Measurements from ENCODE around the gene CA10.

The CA10 gene

GRCh38 chr17:51731941-51732722 lies 426.4 kb downstream of the CA10 start:
- H4K20me1 ChIP-seq: no peaks in the 10 kb centered on the region
- no peak overlapping the region for H3K9ac ChIP-seq
- no peak overlapping the region for H3K4me2 ChIP-seq
- no peaks in the 10 kb centered on the region for H3K27me3 ChIP-seq
- TF ChIP-seq Cebpa-rat (IDR thresholded peaks at IDR 0.05): no peak
- H3K27ac ChIP-seq: no peak overlapping the region
- H3K36me3 ChIP-seq: no peaks in the 10 kb centered on the region
- no peaks in the 10 kb centered on the region for H3K4me1 ChIP-seq
- H3K9me3 ChIP-seq (replicated peaks in 1 of 11): no peaks in the 10 kb centered on the region
- no peak overlapping the region for H3K4me3 ChIP-seq

GRCh38 chr17:51730303-51731050 lies 428.0 kb downstream of the CA10 start:
- H4K20me1 ChIP-seq: no peaks in the 10 kb centered on the region
- no peaks in the 10 kb centered on the region for H3K36me3 ChIP-seq
- H3K4me2 ChIP-seq: no peak overlapping the region
- H3K27me3 ChIP-seq: no peaks in the 10 kb centered on the region
- H3K9me3 ChIP-seq (replicated peaks in 1 of 11): no peaks in the 10 kb centered on the region
- TF ChIP-seq Cebpa-rat (IDR thresholded peaks at IDR 0.05): no peak
- H3K4me3 ChIP-seq: no peak overlapping the region
- H3K27ac ChIP-seq: no peak overlapping the region
- H3K9ac ChIP-seq: no peak overlapping the region
- H3K4me1 ChIP-seq: no peaks in the 10 kb centered on the region

- Histone ChIP-seq H3K27ac (no peak overlapping the region), H3K4me2 (no peak overlapping the region; a peak in 1 of 22 replicates), H3K9ac (no peak overlapping the region), H3K4me1 (no peaks in the 10 kb centered on the region), H4K20me1 (no peaks in the 10 kb centered on the region), H3K9me3 (replicated peaks in 1 of 11) (peaks cover 0 to 3% (median 0%) of the 10 kb centered on the region in 11 experiments; a peak in 1 of 22 replicates), H3K4me3 (no peak overlapping the region), H3K36me3 (no peaks in the 10 kb centered on the region), H3K27me3 (no peaks in the 10 kb centered on the region)
- TF ChIP-seq Cebpa-rat (IDR thresholded peaks at IDR 0.05): no peak
These were observed 433.3 kb downstream of the CA10 start for GRCh38 chr17:51725185-51725584.

- H3K27ac ChIP-seq: no peak overlapping the region
- no peaks in the 10 kb centered on the region for H3K36me3 ChIP-seq
- H3K9me3 ChIP-seq (replicated peaks in 1 of 11): peaks cover 0 to 4% (median 0%) of the 10 kb centered on the region in 11 experiments; a peak in 1 of 22 replicates
- H3K4me1 ChIP-seq: no peaks in the 10 kb centered on the region
- H4K20me1 ChIP-seq: no peaks in the 10 kb centered on the region
- no peaks in the 10 kb centered on the region for H3K27me3 ChIP-seq
- H3K9ac ChIP-seq: no peak overlapping the region
- no peak for TF ChIP-seq Cebpa-rat (IDR thresholded peaks at IDR 0.05)
- no peak overlapping the region for H3K4me2 ChIP-seq
- no peak overlapping the region for H3K4me3 ChIP-seq
These were observed 434.4 kb downstream of the CA10 start for GRCh38 chr17:51724043-51724580.

GRCh38 chr17:51722994-51723393 lies 435.5 kb downstream of the CA10 start:
- Histone ChIP-seq H4K20me1 (no peaks in the 10 kb centered on the region), H3K9ac (no peak overlapping the region), H3K27me3 (no peaks in the 10 kb centered on the region), H3K9me3 (replicated peaks in 1 of 11) (peaks cover 0 to 4% (median 0%) of the 10 kb centered on the region in 11 experiments; a peak in 1 of 22 replicates), H3K27ac (no peak overlapping the region), H3K4me2 (no peak overlapping the region), H3K4me1 (no peaks in the 10 kb centered on the region), H3K4me3 (no peak overlapping the region), H3K36me3 (no peaks in the 10 kb centered on the region)
- TF ChIP-seq Cebpa-rat (IDR thresholded peaks at IDR 0.05): no peak

- H3K4me3 ChIP-seq: no peak overlapping the region
- no peaks in the 10 kb centered on the region for H3K27me3 ChIP-seq
- no peak overlapping the region for H3K4me2 ChIP-seq
- no peak overlapping the region for H3K9ac ChIP-seq
- TF ChIP-seq Cebpa-rat (IDR thresholded peaks at IDR 0.05): no peak
- H3K4me1 ChIP-seq: no peaks in the 10 kb centered on the region
- H3K27ac ChIP-seq: no peak overlapping the region
- no peaks in the 10 kb centered on the region for H3K36me3 ChIP-seq
- no peaks in the 10 kb centered on the region for H4K20me1 ChIP-seq
- H3K9me3 ChIP-seq (replicated peaks in 1 of 11): peaks cover 0 to 4% (median 0%) of the 10 kb centered on the region in 11 experiments; a peak in 1 of 22 replicates
These were observed 436.8 kb downstream of the CA10 start for GRCh38 chr17:51721730-51722129.

- H3K9ac ChIP-seq: no peak overlapping the region
- H3K36me3 ChIP-seq: no peaks in the 10 kb centered on the region
- H4K20me1 ChIP-seq: no peaks in the 10 kb centered on the region
- peaks cover 0 to 4% (median 0%) of the 10 kb centered on the region in 11 experiments; a peak in 1 of 22 replicates for H3K9me3 ChIP-seq (replicated peaks in 1 of 11)
- no peaks in the 10 kb centered on the region for H3K27me3 ChIP-seq
- TF ChIP-seq Cebpa-rat (IDR thresholded peaks at IDR 0.05): no peak
- no peak overlapping the region for H3K4me3 ChIP-seq
- H3K4me1 ChIP-seq: no peaks in the 10 kb centered on the region
- no peak overlapping the region for H3K4me2 ChIP-seq
- no peak overlapping the region for H3K27ac ChIP-seq
These were observed 438.1 kb downstream of the CA10 start for GRCh38 chr17:51720439-51720838.

GRCh38 chr17:51718983-51719382 lies 439.5 kb downstream of the CA10 start:
- Histone ChIP-seq H3K9ac (no peak overlapping the region), H3K4me2 (no peak overlapping the region), H3K9me3 (replicated peaks in 1 of 11) (peaks cover 0 to 4% (median 0%) of the 10 kb centered on the region in 11 experiments; a peak in 1 of 22 replicates), H3K27ac (no peak overlapping the region), H3K27me3 (no peaks in the 10 kb centered on the region), H3K4me1 (no peaks in the 10 kb centered on the region), H3K4me3 (no peak overlapping the region), H4K20me1 (no peaks in the 10 kb centered on the region), H3K36me3 (no peaks in the 10 kb centered on the region)
- TF ChIP-seq Cebpa-rat (IDR thresholded peaks at IDR 0.05): no peak

GRCh38 chr17:51711581-51711980 lies 446.9 kb downstream of the CA10 start:
- Histone ChIP-seq H3K4me3 (no peak overlapping the region), H3K27me3 (no peaks in the 10 kb centered on the region), H3K4me1 (no peaks in the 10 kb centered on the region), H4K20me1 (no peaks in the 10 kb centered on the region), H3K36me3 (no peaks in the 10 kb centered on the region), H3K4me2 (no peak overlapping the region), H3K9me3 (replicated peaks in 1 of 11) (no peaks in the 10 kb centered on the region), H3K9ac (no peak overlapping the region), H3K27ac (no peak overlapping the region)
- no peak for TF ChIP-seq Cebpa-rat (IDR thresholded peaks at IDR 0.05)
